GM18873 (cell line): ENCODE measurements around the gene CKS1B.
"Not testable (repeated sequence)": the region's sequence is repeated elsewhere in the genome, so short reads cannot be mapped to it uniquely, and the experiment has no call there.

ENCODE experiments used
- ATAC-seq: cut with Tn5 transposase; IDR thresholded peaks from one replicate; pipeline ENCODE4 v1.9.1; 2021; ENCODE audit warnings: mild to moderate bottlenecking, moderate library complexity, moderate number of reproducible peaks; ENCODE audit not compliant: unreplicated experiment, low FRiP score

The CKS1B gene

GRCh38 chr1:154982341-154982740, 7.9 kb downstream of the CKS1B start:
- ATAC-seq: no peak

- peak; percentile 95 for ATAC-seq
Measured at GRCh38 chr1:154982897-154983648, 8.6 kb downstream of the CKS1B start, which contains the start of gene FLAD1. Gene FLAD1 (plus strand): TSS chr1:154983344. CDS start chr1:154983695, 351 bp downstream.

- ATAC-seq: no peak
Measured at GRCh38 chr1:154983776-154984466, 9.4 kb downstream of the CKS1B start.

- not testable (repeated sequence) for ATAC-seq
Measured at GRCh38 chr1:154986736-154987135, 12.3 kb downstream of the CKS1B start.

GRCh38 chr1:154987326-154987725, 12.8 kb downstream of the CKS1B start:
- no peak for ATAC-seq

- no peak for ATAC-seq
Measured at GRCh38 chr1:154988058-154988954, 13.8 kb downstream of the CKS1B start.

GRCh38 chr1:154989195-154989860, 14.8 kb downstream of the CKS1B start:
- ATAC-seq: no peak

- no peak for ATAC-seq
Measured at GRCh38 chr1:154990276-154990675, 15.8 kb downstream of the CKS1B start.

GRCh38 chr1:154992721-154993571, 18.5 kb downstream of the CKS1B start:
- no peak for ATAC-seq

GRCh38 chr1:154993572-154994268, 19.2 kb downstream of the CKS1B start, which contains the start of gene LENEP:
Gene LENEP (plus strand): TSS chr1:154993586. CDS start chr1:154993608, 22 bp downstream.
- ATAC-seq: no peak

- no peak for ATAC-seq
Measured at GRCh38 chr1:154994269-154994587, 19.7 kb downstream of the CKS1B start.

GRCh38 chr1:154994591-154994990, 20.1 kb downstream of the CKS1B start:
- ATAC-seq: no peak

- not testable (repeated sequence) for ATAC-seq
Measured at GRCh38 chr1:154995301-154995983, 21.0 kb downstream of the CKS1B start.

GRCh38 chr1:154996966-154997701, 22.7 kb downstream of the CKS1B start:
- ATAC-seq: no peak

GRCh38 chr1:154998201-154998780, 23.8 kb downstream of the CKS1B start:
- no peak for ATAC-seq

- no peak for ATAC-seq
Measured at GRCh38 chr1:154998818-154999570, 24.5 kb downstream of the CKS1B start.
